Stimulated activated CD4-positive, alpha-beta T cell treated with anti-CD3 and anti-CD28 coated beads, Interleukin-2, amount 100 ng/mL, for 48 hours (primary cell): ENCODE measurements around the gene SPATA3.
"Not testable (repeated sequence)": the region's sequence is repeated elsewhere in the genome, so short reads cannot be mapped to it uniquely, and the experiment has no call there.

ENCODE experiments used
- DNase-seq, 2 donors: peaks; one replicate each; pipeline ENCODE4 v3.0.0-alpha.2; 2020

Gene SPATA3

GRCh38 chr2:230995821-230996220 lies at the start of gene SPATA3:
SPATA3 (plus strand) TSS chr2:230996121; CDS start chr2:230996234, 113 bp downstream.
- no peak for DNase-seq

GRCh38 chr2:230946429-230947234 lies 49.3 kb upstream of the SPATA3 start:
- no peak for DNase-seq

GRCh38 chr2:230947235-230947576 lies 48.7 kb upstream of the SPATA3 start:
- no peak for DNase-seq

- DNase-seq: no peak
Observed at GRCh38 chr2:230947908-230948365, 48.0 kb upstream of the SPATA3 start.

GRCh38 chr2:230949966-230950873 lies 45.7 kb upstream of the SPATA3 start:
- no peak for DNase-seq

GRCh38 chr2:230950874-230951339 lies 45.0 kb upstream of the SPATA3 start:
- no peak for DNase-seq

GRCh38 chr2:230951396-230951795 lies 44.5 kb upstream of the SPATA3 start:
- DNase-seq: no peak

- no peak for DNase-seq
Observed at GRCh38 chr2:230952226-230952956, 43.5 kb upstream of the SPATA3 start.

- DNase-seq: no peak
Observed at GRCh38 chr2:230953845-230954244, 42.1 kb upstream of the SPATA3 start.

GRCh38 chr2:230954746-230955145 lies 41.2 kb upstream of the SPATA3 start:
- DNase-seq: no peak

GRCh38 chr2:230955163-230955737 lies 40.7 kb upstream of the SPATA3 start:
- DNase-seq: no peak

- DNase-seq: peak in 1 of 2 donors; percentile 36
Observed at GRCh38 chr2:230956827-230957755, 38.8 kb upstream of the SPATA3 start.

- no peak for DNase-seq
Observed at GRCh38 chr2:230957756-230958391, 38.0 kb upstream of the SPATA3 start.

- no peak for DNase-seq
Observed at GRCh38 chr2:230958820-230959756, 36.8 kb upstream of the SPATA3 start.

- DNase-seq: no peak
Observed at GRCh38 chr2:230960026-230960425, 35.9 kb upstream of the SPATA3 start.

GRCh38 chr2:230961091-230961491 lies 34.8 kb upstream of the SPATA3 start:
- no peak for DNase-seq

- DNase-seq: no peak
Observed at GRCh38 chr2:230964136-230964730, 31.7 kb upstream of the SPATA3 start.

- no peak for DNase-seq
Observed at GRCh38 chr2:230967113-230967512, 28.8 kb upstream of the SPATA3 start.

- not testable (repeated sequence) for DNase-seq
Observed at GRCh38 chr2:230968314-230968713, 27.6 kb upstream of the SPATA3 start.
